HG02884 (cell line): ENCODE results near the gene KLK14.

Experiments
- ATAC-seq: cut with Tn5 transposase; IDR thresholded peaks from one replicate; pipeline ENCODE4 v1.9.1; 2021; ENCODE audit warnings: mild to moderate bottlenecking, moderate library complexity; ENCODE audit not compliant: unreplicated experiment

KLK14 gene

GRCh38 chr19:51055866-51056265 lies 26.8 kb downstream of the KLK14 start:
- ATAC-seq, result no peak

GRCh38 chr19:51047031-51047335 lies 35.7 kb downstream of the KLK14 start:
- ATAC-seq, result no peak

DNA sequence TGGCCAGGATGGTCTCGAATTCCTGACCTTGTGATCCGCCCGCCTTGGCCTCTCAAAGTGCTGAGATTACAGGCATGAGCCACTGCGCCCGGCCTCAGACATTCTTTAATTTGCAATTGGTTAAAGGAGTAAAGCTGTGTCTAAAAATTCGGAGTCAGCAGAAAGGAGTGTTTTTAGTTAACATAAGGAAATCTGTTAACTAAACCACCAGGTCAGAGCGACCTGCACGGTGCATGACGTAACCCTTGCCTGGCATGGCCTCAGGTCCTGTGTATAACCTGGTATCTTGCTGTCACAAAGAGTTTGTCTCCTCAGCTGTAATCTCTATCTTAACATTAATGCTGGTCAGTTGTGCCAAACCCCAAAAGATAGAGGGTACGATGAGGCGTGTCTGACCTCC lies 38.4 kb downstream of the KLK14 start:
- ATAC-seq, result no peak

- no peak for ATAC-seq
Observed at GRCh38 chr19:51043497-51043896, 39.2 kb downstream of the KLK14 start.

DNA sequence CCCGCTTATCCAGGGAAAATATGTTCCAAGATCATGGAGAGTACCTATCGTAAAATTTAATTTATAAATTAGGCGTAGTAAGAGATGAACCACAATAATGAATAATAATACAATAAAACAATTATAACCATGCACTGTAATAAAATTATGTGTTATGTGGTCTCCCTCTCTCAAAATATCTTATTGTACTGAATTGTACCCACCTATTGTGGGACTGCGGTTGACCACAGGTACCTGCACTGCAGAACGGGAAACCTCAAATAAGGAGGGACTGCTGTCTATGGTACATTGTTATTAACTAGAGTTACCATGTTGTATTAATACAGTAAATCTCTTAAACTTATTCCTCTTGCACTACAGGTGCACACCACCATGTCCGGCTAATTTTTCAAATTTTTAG lies 42.5 kb downstream of the KLK14 start:
- no peak for ATAC-seq

DNA sequence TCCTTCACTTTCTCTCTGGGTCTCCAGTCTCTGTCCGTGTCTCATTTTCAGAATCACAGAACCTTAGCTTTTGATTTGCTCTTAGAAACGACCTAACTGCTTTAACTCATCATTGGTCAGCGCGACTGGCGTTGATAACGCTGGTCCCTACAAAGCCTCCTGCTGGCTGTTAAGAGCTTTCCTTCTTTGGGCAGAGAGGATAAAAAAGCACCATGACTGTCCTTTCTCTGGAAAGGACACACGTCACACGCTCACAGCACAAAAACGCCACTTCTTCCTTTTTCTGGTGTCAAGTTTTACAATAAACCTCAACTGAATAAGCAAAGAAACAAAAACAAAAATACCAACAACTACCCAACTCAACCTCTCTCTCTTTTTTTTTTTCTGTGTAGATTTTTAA lies 46.2 kb downstream of the KLK14 start:
- no peak for ATAC-seq

GRCh38 chr19:51034704-51035103 lies 48.0 kb downstream of the KLK14 start, which contains the start of gene KLK12:
TSS of gene KLK12 (minus strand) at chr19:51035002. CDS start at chr19:51034621, 381 bp downstream.
- ATAC-seq, result no peak

DNA sequence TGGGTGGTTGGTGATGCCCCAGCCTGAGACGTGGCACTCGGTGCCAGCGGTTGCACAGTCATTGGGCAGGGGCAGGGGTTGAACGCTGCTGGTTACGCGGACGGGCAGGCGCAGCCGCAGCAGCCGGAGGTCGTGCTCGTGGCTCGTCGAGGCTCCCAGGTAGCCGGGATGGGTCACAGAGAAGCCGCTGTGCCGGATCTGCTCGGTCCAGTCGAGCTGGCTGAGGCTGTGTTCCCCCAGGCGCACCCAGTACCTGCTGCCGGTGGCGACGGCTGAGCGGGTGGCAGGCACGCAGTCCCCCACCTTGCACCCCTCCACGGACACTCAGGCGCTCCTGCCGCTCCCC lies 50.8 kb downstream of the KLK14 start:
- no peak for ATAC-seq

- ATAC-seq, result no peak
Observed at GRCh38 chr19:51031220-51031879, 51.3 kb downstream of the KLK14 start.

DNA sequence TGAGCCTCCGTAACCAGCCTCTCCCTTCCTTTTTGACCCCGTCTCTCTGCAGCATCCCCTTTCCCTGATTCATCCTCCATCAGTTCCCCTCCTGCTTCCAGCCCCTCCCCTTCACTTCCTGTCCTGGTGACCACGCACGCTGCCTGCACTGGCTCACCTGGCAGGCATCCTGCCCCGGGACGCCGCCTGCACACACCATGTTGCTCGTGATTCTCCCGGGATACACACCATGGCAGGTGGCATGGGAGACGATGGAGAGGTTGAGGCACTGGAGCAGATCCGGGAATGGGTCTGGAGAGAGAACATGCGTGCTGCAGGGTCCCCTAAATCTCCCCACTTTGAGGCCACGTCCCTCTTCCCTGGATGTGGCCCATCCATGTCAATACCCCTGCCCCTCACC lies 52.1 kb downstream of the KLK14 start:
- no peak for ATAC-seq

GRCh38 chr19:51029718-51030117 lies 53.0 kb downstream of the KLK14 start:
- ATAC-seq, result no peak
